Measurements from ENCODE around the gene ABL1.

DNA sequence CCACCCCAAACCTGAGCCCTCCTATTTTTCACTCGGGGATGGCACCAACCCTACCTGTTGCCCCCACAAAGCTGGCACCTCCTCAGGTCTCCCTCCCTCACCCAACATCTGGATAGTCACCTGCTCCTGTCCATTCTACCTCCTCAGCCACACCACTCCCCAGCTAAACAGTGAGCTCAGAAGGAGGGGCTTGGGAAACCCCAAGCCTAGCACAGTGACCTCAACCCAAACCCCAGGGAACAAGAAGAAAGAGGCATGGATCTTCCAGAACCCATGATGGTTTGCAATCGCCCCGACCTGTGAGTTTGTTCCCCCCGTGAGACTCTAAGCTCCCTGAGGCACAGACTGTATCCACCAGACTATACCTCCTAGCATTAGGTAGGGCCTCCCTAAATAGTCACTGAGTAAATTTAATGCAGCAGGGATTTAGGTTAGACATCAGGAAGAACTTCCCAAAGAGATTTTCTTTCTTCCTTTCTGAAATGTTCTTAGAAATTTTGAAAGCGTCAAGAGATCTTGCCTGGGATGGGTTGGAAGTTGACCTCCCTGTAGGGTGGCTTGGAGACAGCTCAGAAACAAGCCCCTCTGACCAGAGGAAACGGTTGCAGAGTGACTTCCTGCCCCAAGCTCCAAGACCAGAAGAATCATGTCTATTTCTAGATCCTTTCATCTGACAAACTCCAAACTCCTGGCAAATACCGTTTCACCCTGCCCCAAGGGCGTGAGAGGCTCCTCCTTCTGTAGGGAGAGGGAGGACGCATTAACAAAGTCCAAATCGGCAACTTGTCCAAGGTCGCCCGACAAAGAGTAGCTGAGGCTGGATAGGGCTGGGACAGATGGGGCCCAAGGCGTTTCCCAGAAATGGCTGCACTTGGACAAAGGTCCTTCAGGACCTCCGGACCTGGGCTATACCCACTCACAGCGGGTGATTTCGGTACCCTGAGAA lies 99.9 kb downstream of the ABL1 start:
- TF ChIP-seq, protein P1, sequence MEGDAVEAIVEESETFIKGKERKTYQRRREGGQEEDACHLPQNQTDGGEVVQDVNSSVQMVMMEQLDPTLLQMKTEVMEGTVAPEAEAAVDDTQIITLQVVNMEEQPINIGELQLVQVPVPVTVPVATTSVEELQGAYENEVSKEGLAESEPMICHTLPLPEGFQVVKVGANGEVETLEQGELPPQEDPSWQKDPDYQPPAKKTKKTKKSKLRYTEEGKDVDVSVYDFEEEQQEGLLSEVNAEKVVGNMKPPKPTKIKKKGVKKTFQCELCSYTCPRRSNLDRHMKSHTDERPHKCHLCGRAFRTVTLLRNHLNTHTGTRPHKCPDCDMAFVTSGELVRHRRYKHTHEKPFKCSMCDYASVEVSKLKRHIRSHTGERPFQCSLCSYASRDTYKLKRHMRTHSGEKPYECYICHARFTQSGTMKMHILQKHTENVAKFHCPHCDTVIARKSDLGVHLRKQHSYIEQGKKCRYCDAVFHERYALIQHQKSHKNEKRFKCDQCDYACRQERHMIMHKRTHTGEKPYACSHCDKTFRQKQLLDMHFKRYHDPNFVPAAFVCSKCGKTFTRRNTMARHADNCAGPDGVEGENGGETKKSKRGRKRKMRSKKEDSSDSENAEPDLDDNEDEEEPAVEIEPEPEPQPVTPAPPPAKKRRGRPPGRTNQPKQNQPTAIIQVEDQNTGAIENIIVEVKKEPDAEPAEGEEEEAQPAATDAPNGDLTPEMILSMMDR (IDR thresholded peaks at IDR 0.05; ENCODE audit: low read depth, low read length): no peak
- TF ChIP-seq MYC (IDR thresholded peaks at IDR 0.05; ENCODE audit: low read depth, low read length) (no peak), POLR2A (IDR thresholded peaks at IDR 0.05; ENCODE audit: extremely low read depth, insufficient read length) (no peak)
- TF ChIP-seq, protein P2, sequence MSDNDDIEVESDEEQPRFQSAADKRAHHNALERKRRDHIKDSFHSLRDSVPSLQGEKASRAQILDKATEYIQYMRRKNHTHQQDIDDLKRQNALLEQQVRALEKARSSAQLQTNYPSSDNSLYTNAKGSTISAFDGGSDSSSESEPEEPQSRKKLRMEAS (IDR thresholded peaks at IDR 0.05; ENCODE audit: low read depth, low read length): no peak

Measured in NB4 (cell line).